Natural killer cell (primary cell): ENCODE results near the gene AMELX. TPM values are rescaled to one million over a fixed set of nuclear protein-coding genes. Genes with fewer than 3 reads are reported as not detected.

ENCODE experiments used
- ATAC-seq, 3 donors: fragments of 150-1000 bp in 2 of 3; fragments of 200-7000 bp in 1 of 3; cut with Tn5 transposase; 1 replicate in 1 of 3; 2 replicates in 2 of 3; pipeline ENCODE4 v1.10.0; 2021; ENCODE audit warnings: mild to moderate bottlenecking in 2 of 3, moderate library complexity in 2 of 3
- DNase-seq, 2 donors: peaks; one replicate each; pipeline versions ENCODE4 v3.0.0 to v3.0.0-alpha.2; 2013 to 2021; ENCODE audit warnings: mixed read lengths in 1 of 2
- H3K27ac ChIP-seq: one replicate; pipeline ENCODE4 v1.5.1; 2013; ENCODE audit warnings: mild to moderate bottlenecking, low read length
- H3K27me3 ChIP-seq: one replicate; pipeline ENCODE4 v1.6.1; 2013; ENCODE audit warnings: low read length; ENCODE audit not compliant: control insufficient read depth, insufficient read depth
- H3K36me3 ChIP-seq: one replicate; pipeline ENCODE4 v1.6.1; 2013; ENCODE audit warnings: low read length; ENCODE audit not compliant: control insufficient read depth, insufficient read depth
- H3K4me1 ChIP-seq: one replicate; pipeline ENCODE4 v1.6.1; 2013; ENCODE audit warnings: low read length; ENCODE audit not compliant: control insufficient read depth, insufficient read depth
- H3K4me3 ChIP-seq: one replicate; pipeline ENCODE4 v1.5.1; 2013; ENCODE audit warnings: low read length
- H3K9me3 ChIP-seq: one replicate; pipeline ENCODE4 v1.6.1; 2013; ENCODE audit warnings: low read length; ENCODE audit not compliant: control insufficient read depth, insufficient read depth
- H3K27ac Mint-ChIP-seq, 2 donors: one replicate each; pipeline ENCODE4 v1.8.0; 2022; ENCODE audit warnings: mild to moderate bottlenecking in 2 of 2, mixed read lengths in 2 of 2, moderate library complexity in 1 of 2
- H3K27me3 Mint-ChIP-seq, 2 donors: one replicate each; pipeline ENCODE4 v1.8.0; 2022; ENCODE audit warnings: low read depth in 2 of 2, mixed read lengths in 2 of 2
- H3K36me3 Mint-ChIP-seq: one replicate; pipeline ENCODE4 v1.8.0; 2022; ENCODE audit warnings: mixed read lengths
- H3K4me1 Mint-ChIP-seq, 2 donors: one replicate each; pipeline ENCODE4 v1.8.0; 2022; ENCODE audit warnings: mixed read lengths in 2 of 2
- H3K4me3 Mint-ChIP-seq: one replicate; pipeline ENCODE4 v1.8.0; 2022; ENCODE audit warnings: mild to moderate bottlenecking, moderate library complexity, mixed read lengths
- H3K9me3 Mint-ChIP-seq, 2 donors: one replicate each; pipeline ENCODE4 v1.8.0; 2022; ENCODE audit warnings: mixed read lengths in 2 of 2
- WGBS: methylation state at CpG from one replicate; pipeline ENCODE4 v1.1.7; 2013; ENCODE audit warnings: missing lambda C conversion rate; ENCODE audit not compliant: insufficient coverage; 5-methylcytosine and 5-hydroxymethylcytosine counted together
- intact Hi-C: fragments of 100-400 bp; cut with micrococcal nuclease; formaldehyde crosslinking; loops from one replicate; pipeline ENCODE4 v1.14.2; 2022
- total RNA-seq, 4 donors: library from RNA; stranded (reverse); fragments of 120-200 nt in 1 of 4; gene quantifications; one replicate each; pipeline versions ENCODE4 v1.2.3 to v1.2.4, GENCODE V29; 2013 to 2022
- TF ChIP-seq, protein P1 (sequence below): fragments of 200-600 bp; IDR thresholded peaks from one replicate; pipeline ENCODE4 v1.8.0; 2022; ENCODE audit warnings: antibody characterized with exemption

Gene AMELX
- total RNA-seq, 3 donors from 2014 or later (not counting 1 experiment from before 2014, with no cell fraction given): not detected

DNA sequence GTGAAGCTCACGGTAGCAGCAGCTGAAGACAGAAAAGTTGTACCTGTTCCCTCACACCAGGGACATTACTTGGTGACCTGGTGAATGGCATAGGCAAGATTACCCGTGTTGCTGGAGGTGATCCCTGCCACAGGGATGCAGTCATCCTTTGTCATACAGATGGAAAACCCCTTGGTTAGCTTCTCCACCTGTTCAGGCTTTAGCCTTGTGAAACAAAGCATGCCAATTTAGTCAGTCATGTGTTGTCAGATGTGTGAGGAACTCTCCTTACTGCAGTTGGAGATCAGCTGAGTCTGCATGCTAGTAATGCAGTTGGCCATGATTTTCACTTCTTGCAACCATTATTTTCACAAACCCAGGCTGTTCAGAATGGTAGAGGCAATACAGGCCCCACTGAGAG, 41.0 kb downstream of the AMELX start:
- no peak overlapping the region for H3K27ac ChIP-seq
- peaks cover 0 to 2% of the 10 kb centered on the region in 2 donors for H3K9me3 Mint-ChIP-seq
- H3K27me3 ChIP-seq: no peaks in the 10 kb centered on the region
- no peaks in the 10 kb centered on the region for H3K36me3 Mint-ChIP-seq
- H3K4me3 Mint-ChIP-seq: no peak overlapping the region
- DNase-seq (no peak), ATAC-seq (no peak)
- no peaks in the 10 kb centered on the region for H3K4me1 ChIP-seq
- no peaks in the 10 kb centered on the region for H3K36me3 ChIP-seq
- intact Hi-C loops: no loop called here
- TF ChIP-seq, protein P1, sequence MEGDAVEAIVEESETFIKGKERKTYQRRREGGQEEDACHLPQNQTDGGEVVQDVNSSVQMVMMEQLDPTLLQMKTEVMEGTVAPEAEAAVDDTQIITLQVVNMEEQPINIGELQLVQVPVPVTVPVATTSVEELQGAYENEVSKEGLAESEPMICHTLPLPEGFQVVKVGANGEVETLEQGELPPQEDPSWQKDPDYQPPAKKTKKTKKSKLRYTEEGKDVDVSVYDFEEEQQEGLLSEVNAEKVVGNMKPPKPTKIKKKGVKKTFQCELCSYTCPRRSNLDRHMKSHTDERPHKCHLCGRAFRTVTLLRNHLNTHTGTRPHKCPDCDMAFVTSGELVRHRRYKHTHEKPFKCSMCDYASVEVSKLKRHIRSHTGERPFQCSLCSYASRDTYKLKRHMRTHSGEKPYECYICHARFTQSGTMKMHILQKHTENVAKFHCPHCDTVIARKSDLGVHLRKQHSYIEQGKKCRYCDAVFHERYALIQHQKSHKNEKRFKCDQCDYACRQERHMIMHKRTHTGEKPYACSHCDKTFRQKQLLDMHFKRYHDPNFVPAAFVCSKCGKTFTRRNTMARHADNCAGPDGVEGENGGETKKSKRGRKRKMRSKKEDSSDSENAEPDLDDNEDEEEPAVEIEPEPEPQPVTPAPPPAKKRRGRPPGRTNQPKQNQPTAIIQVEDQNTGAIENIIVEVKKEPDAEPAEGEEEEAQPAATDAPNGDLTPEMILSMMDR: no peak
- no peak overlapping the region for H3K27ac Mint-ChIP-seq
- no peaks in the 10 kb centered on the region for H3K27me3 Mint-ChIP-seq
- no peaks in the 10 kb centered on the region for H3K4me1 Mint-ChIP-seq
- H3K4me3 ChIP-seq: no peak overlapping the region
- 79% methylated on average over 2 of the region's 2 CpGs for WGBS
- no peaks in the 10 kb centered on the region for H3K9me3 ChIP-seq

DNA sequence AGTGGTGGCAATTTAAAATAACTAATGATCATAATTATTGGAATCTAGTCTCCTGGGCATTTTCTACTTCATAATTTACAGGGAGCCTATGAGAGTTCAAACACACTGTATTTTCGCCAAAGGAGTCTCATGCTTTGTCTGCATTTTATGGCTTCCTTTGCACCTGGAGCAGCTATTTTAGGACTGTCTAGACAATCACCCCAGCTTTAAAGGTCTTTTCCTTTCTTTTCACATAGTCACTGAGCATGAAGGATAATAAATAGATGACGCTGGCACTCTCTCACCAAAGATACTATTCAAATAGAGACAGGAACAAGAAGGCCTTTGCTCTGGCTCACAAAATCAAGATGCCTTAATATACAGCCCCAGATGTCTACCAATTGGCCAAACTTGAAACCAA, 43.0 kb downstream of the AMELX start:
- WGBS: 50% methylated on average over 2 of the region's 2 CpGs

DNA sequence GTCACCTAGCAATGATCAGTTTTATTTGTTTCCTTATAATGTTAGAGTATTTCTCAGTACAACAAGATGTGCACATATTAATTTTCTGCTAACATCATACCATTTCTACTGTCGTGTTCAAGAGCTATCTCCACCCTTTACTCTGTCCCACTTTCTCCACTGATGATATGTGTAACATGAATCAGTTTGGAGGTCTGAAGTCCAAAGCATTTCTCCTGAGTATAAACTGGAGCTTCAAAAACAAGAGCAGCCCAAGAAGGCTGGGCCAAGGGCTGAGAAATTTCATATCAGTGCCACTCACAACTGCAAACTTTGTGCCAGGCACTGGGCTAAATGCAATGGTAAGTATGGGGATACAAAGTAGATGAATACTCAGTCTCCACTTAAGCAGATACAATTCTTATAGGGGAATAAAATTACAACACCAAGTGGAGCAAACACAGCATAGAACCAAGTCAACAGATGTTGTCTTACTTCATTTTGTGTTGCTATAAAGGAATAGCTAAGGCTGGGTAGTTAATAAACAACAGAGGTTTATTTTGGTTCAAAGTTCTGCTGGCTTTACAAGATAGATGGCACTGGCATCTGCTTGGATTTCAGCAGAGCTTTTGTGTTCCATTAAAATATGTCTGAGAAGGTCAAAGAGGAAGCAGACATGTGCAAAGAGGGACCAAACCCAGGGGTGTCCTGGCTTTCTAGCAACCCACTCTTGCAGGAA, 44.2 kb downstream of the AMELX start:
- Histone ChIP-seq H3K27ac (no peak overlapping the region), H3K36me3 (no peaks in the 10 kb centered on the region), H3K4me3 (no peak overlapping the region), H3K4me1 (no peaks in the 10 kb centered on the region), H3K27me3 (no peaks in the 10 kb centered on the region), H3K9me3 (no peaks in the 10 kb centered on the region)
- no peak for ATAC-seq
- intact Hi-C loops: no loop called here
- H3K36me3 Mint-ChIP-seq: no peaks in the 10 kb centered on the region
- no peak overlapping the region for H3K4me3 Mint-ChIP-seq
- no peak overlapping the region for H3K27ac Mint-ChIP-seq
- peaks cover 0 to 2% of the 10 kb centered on the region in 2 donors for H3K27me3 Mint-ChIP-seq
- no CpG with 5 or more reads among the region's 1 CpG for WGBS
- no peak for DNase-seq
- H3K9me3 Mint-ChIP-seq: peaks cover 0 to 9% of the 10 kb centered on the region in 2 donors
- TF ChIP-seq, protein P1: no peak
- H3K4me1 Mint-ChIP-seq: no peaks in the 10 kb centered on the region

More for the DNA sequence above, 43.0 kb downstream of the AMELX start:
- Histone ChIP-seq H3K27me3 (no peaks in the 10 kb centered on the region), H3K27ac (no peak overlapping the region), H3K36me3 (no peaks in the 10 kb centered on the region), H3K4me3 (no peak overlapping the region), H3K4me1 (no peaks in the 10 kb centered on the region), H3K9me3 (no peaks in the 10 kb centered on the region)
- Mint-ChIP-seq H3K4me1 (no peaks in the 10 kb centered on the region), H3K9me3 (peaks cover 0 to 9% of the 10 kb centered on the region in 2 donors), H3K27ac (no peak overlapping the region), H3K4me3 (no peak overlapping the region), H3K27me3 (peaks cover 0 to 2% of the 10 kb centered on the region in 2 donors), H3K36me3 (no peaks in the 10 kb centered on the region)
- TF ChIP-seq, protein P1: no peak
- DNase-seq (no peak), ATAC-seq (no peak)
- intact Hi-C loops: no loop called here
